HepG2 (cell line): ENCODE data around the gene UBL7. TPM values are rescaled to one million over a fixed set of nuclear protein-coding genes. Genes with fewer than 3 reads are reported as not detected.

Experiments used
- ATAC-seq: fragments of 200-7000 bp; cut with Tn5 transposase; 3 replicates; pipeline ENCODE4 v1.9.1; 2020; ENCODE audit warnings: mild to moderate bottlenecking, moderate library complexity
- BruUV-seq: library from RNA; stranded (reverse); fragments of 400-500 nt; replicated peaks from 2 replicates; lab custom pipeline; 2021; lab: Mats Ljungman, UMichigan
- CTCF ChIA-PET: fragments of 300-600 bp; formaldehyde crosslinking; extraction: SDS; loops from one replicate; lab custom pipeline; 2021; ENCODE audit warnings: low total read pairs, inconsistent platforms, low intra/inter-chr PET ratio; lab: Yijun Ruan, JAX
- POLR2A ChIA-PET: fragments of 350-600 bp; sonication (Branson Sonifier 250); formaldehyde crosslinking; loops from one replicate; lab custom pipeline; 2020; ENCODE audit warnings: antibody characterized with exemption, inconsistent platforms; lab: Yijun Ruan, JAX
- DNase-seq: peaks from one replicate; pipeline ENCODE4 v3.0.0-alpha.2; 2015; ENCODE audit warnings: low spot score
- FAIRE-seq: peaks from 3 replicates; lab custom pipeline; 2011; peaks lifted over from hg19 to GRCh38; lab: Jason Lieb, UNC
- H2AFZ ChIP-seq: one replicate; pipeline ENCODE4 v1.6.1; 2011; ENCODE audit warnings: low read length, inconsistent platforms
- H3K27ac ChIP-seq: fragments of 300-600 bp; 3 replicates; pipeline ENCODE4 v1.8.0; 2011; ENCODE audit warnings: mixed run types, mild to moderate bottlenecking, mixed read lengths, low read length, inconsistent platforms; ENCODE audit not compliant: insufficient read depth; ENCODE audit errors: extremely low read length
- H3K27me3 ChIP-seq, 2 experiments: fragments of 200-600 bp in 1 of 2; 2 replicates in 1 of 2; 3 replicates in 1 of 2; pipeline versions ENCODE4 v1.6.0 to v1.8.0; 2011; ENCODE audit warnings: low read length in 2 of 2, mild to moderate bottlenecking in 2 of 2, moderate library complexity in 2 of 2, inconsistent platforms in 1 of 2; ENCODE audit not compliant: insufficient read depth in 2 of 2, control insufficient read depth in 1 of 2
- H3K36me3 ChIP-seq, 2 experiments: fragments of 200-600 bp in 1 of 2; replicated peaks in 1 of 2; 2 replicates in 1 of 2; 3 replicates in 1 of 2; pipeline versions ENCODE4 v1.5.1 to v1.8.0; 2011; ENCODE audit warnings: low read length in 2 of 2, inconsistent platforms in 1 of 2; ENCODE audit not compliant: insufficient read depth in 2 of 2, control insufficient read depth in 1 of 2
- H3K4me1 ChIP-seq: 2 replicates; pipeline ENCODE4 v1.5.1; 2012; ENCODE audit warnings: low read length, inconsistent platforms; ENCODE audit not compliant: insufficient read depth
- H3K4me2 ChIP-seq: 2 replicates; pipeline ENCODE4 v1.6.0; 2011; ENCODE audit warnings: low read depth, low read length, inconsistent platforms
- H3K4me3 ChIP-seq, 3 experiments: fragments of 200-600 bp in 1 of 3; sonication (generic), shearing (Covaris generic) in 1 of 3; replicated peaks in 1 of 3; 2 replicates each; pipeline ENCODE4 v1.5.1; 2011 to 2016; ENCODE audit warnings: low read length in 3 of 3, inconsistent platforms in 2 of 3, low read depth in 2 of 3, mild to moderate bottlenecking in 2 of 3, control low read depth in 1 of 3, mixed read lengths in 1 of 3; ENCODE audit not compliant: insufficient read depth in 1 of 3
- H3K79me2 ChIP-seq: one replicate; pipeline ENCODE4 v1.6.1; 2011; ENCODE audit warnings: low read length, inconsistent platforms; ENCODE audit not compliant: insufficient read depth
- H3K9ac ChIP-seq: 2 replicates; pipeline ENCODE4 v1.6.0; 2011; ENCODE audit warnings: mild to moderate bottlenecking, low read depth, low read length, inconsistent platforms; ENCODE audit not compliant: insufficient read depth
- H3K9me3 ChIP-seq: 2 replicates; pipeline ENCODE4 v1.5.1; 2012; ENCODE audit warnings: mild to moderate bottlenecking, low read length
- H4K20me1 ChIP-seq: 2 replicates; pipeline ENCODE4 v1.6.0; 2011; ENCODE audit warnings: inconsistent platforms, mild to moderate bottlenecking, low read length, moderate library complexity; ENCODE audit not compliant: insufficient read depth
- FOXP1 ChIP-seq, 2 experiments: fragments of 450-650 bp in 1 of 2; IDR thresholded peaks; 2 replicates each; pipeline ENCODE4 v1.6.1; 2017 to 2018; ENCODE audit warnings: antibody characterized with exemption in 1 of 2
- GATAD1 ChIP-seq: IDR thresholded peaks from 2 replicates; pipeline ENCODE4 v1.6.1; 2016; ENCODE audit warnings: missing genetic modification reagents, missing compliant biosample characterization
- HOXA3 ChIP-seq: sonication (generic); formaldehyde crosslinking; IDR thresholded peaks from 2 replicates; pipeline ENCODE4 v1.5.0; 2020; ENCODE audit warnings: missing genetic modification reagents
- NRL ChIP-seq: sonication (generic); formaldehyde crosslinking; IDR thresholded peaks from 2 replicates; pipeline ENCODE4 v1.5.0; 2020; ENCODE audit warnings: missing genetic modification reagents, mild to moderate bottlenecking, moderate library complexity, borderline replicate concordance
- PITX1 ChIP-seq: sonication (generic); formaldehyde crosslinking; IDR thresholded peaks from 2 replicates; pipeline ENCODE4 v1.5.1; 2020; ENCODE audit warnings: mild to moderate bottlenecking, missing genetic modification reagents
- REL ChIP-seq: sonication (generic); formaldehyde crosslinking; conservative IDR thresholded peaks from 2 replicates; pipeline ENCODE4 v1.8.0; 2022; ENCODE audit warnings: mild to moderate bottlenecking, missing genetic modification reagents, moderate library complexity
- SP140L ChIP-seq: sonication (generic); formaldehyde crosslinking; IDR thresholded peaks from 2 replicates; pipeline ENCODE4 v1.4.0; 2020; ENCODE audit warnings: missing genetic modification reagents, borderline replicate concordance
- THYN1 ChIP-seq: sonication (generic); formaldehyde crosslinking; IDR thresholded peaks from 2 replicates; pipeline ENCODE4 v1.8.1; 2023; ENCODE audit warnings: low read depth, mild to moderate bottlenecking, moderate library complexity, missing genetic modification reagents, borderline replicate concordance
- XRCC5 ChIP-seq: fragments of 200-400 bp; formaldehyde crosslinking; optimal IDR thresholded peaks from 2 replicates; pipeline ENCODE3; 2017; ENCODE audit warnings: mild to moderate bottlenecking, low read length
- WGBS: methylation state at CpG from one replicate; pipeline ENCODE4 v1.1.6; 2017; ENCODE audit warnings: low lambda C conversion rate; 5-methylcytosine and 5-hydroxymethylcytosine counted together
- in situ Hi-C: cut with HindIII; loops from 2 replicates; pipeline ENCODE4 v1.10.0; 2017; ENCODE audit warnings: low pct_unique_long_range_greater_than_20kb; ENCODE audit not compliant: extremely low pct_ligation_motif_present
- intact Hi-C: fragments of 100-400 bp; cut with micrococcal nuclease; formaldehyde crosslinking; loops from one replicate; pipeline ENCODE4 v1.10.0; 2022; ENCODE audit not compliant: unreplicated experiment
- polyA plus RNA-seq, 8 experiments: library from polyadenylated mRNA; depleted of rRNA in 3 of 8; stranded (reverse) in 7 of 8; unstranded in 1 of 8; fragments of >200 nt; fragmentation: Illumina TruSeq in 4 of 8; extraction: Trizol in 4 of 8; gene quantifications; 2 replicates each; pipeline versions ENCODE4 v1.2.1 to v1.2.3, GENCODE V29; 2011 to 2016; ENCODE audit warnings: low read depth in 4 of 8, missing spikeins in 1 of 8, mixed read lengths in 1 of 8; ENCODE audit not compliant: insufficient read depth in 1 of 8
- total RNA-seq, 5 experiments: library from RNA; depleted of rRNA; stranded (reverse); fragments of >200 nt; fragmentation: Illumina TruSeq; extraction: Trizol; gene quantifications; 2 replicates each; pipeline ENCODE4 v1.2.3, GENCODE V29; 2016; ENCODE audit warnings: low read depth in 1 of 5
- TF ChIP-seq, protein P1 (sequence below): sonication (generic); formaldehyde crosslinking; IDR thresholded peaks from 2 replicates; pipeline ENCODE4 v1.8.0; 2022; ENCODE audit warnings: low read depth, missing genetic modification reagents
- TF ChIP-seq, protein P2 (sequence below): sonication (generic); formaldehyde crosslinking; IDR thresholded peaks from 2 replicates; pipeline ENCODE4 v1.4.0; 2020; ENCODE audit warnings: missing genetic modification reagents

The UBL7 gene
- total and polyA plus RNA-seq, 2 of the 13 experiments (the other 11 are each of a cell fraction or from before 2014, with no cell fraction given): 55.0 to 63.5 TPM

- H2AFZ ChIP-seq: no peak overlapping the region
- peak; percentile 69 for DNase-seq
- ATAC-seq: peak; percentile 26
- no peaks in the 10 kb centered on the region for H3K79me2 ChIP-seq
- H3K9ac ChIP-seq: peak overlapping the region; percentile 94
- no TSS peak for BruUV-seq
- POLR2A ChIA-PET: interaction anchor here (0.8 to 9.6 kb wide), 23 partner anchors 10 to 173 kb away, joined by 3 to 357 read pairs (median 9); partner anchors contain the start of genes ARID3B, SEMA7A and UBL7
- intact Hi-C loops: loop anchor here (5.0 kb wide), 1 partner anchor 176 kb away; the partner anchor contains the start of gene CLK3
- H3K27me3 ChIP-seq: no peaks in the 10 kb centered on the region
- peak overlapping the region; percentile 3 to 74 (median 52); a peak in 5 of 6 replicates for H3K4me3 ChIP-seq
- FAIRE-seq: peak; percentile 48
- in situ Hi-C loops: no loop called here
- peak overlapping the region; percentile 97 for H3K27ac ChIP-seq
- peak overlapping the region; percentile 100 for H3K4me2 ChIP-seq
- peaks cover 4 to 14% of the 10 kb centered on the region in 2 experiments for H3K36me3 ChIP-seq
- WGBS: 59% methylated on average over 4 of the region's 6 CpGs
- H4K20me1 ChIP-seq: no peaks in the 10 kb centered on the region
- no peaks in the 10 kb centered on the region for H3K9me3 ChIP-seq
- CTCF ChIA-PET: interaction anchor here (4.2 kb wide), 1 partner anchor 59 kb away, joined by 77 read pairs; no protein-coding TSS in a partner anchor
- H3K4me1 ChIP-seq: peaks cover 85% of the 10 kb centered on the region
- TF ChIP-seq GATAD1: no peak
- no peak for TF ChIP-seq XRCC5
- TF ChIP-seq NRL: no peak
- no peak for TF ChIP-seq REL (CRISPR knock-in tag)
- no peak for TF ChIP-seq SP140L
- TF ChIP-seq, protein P1, sequence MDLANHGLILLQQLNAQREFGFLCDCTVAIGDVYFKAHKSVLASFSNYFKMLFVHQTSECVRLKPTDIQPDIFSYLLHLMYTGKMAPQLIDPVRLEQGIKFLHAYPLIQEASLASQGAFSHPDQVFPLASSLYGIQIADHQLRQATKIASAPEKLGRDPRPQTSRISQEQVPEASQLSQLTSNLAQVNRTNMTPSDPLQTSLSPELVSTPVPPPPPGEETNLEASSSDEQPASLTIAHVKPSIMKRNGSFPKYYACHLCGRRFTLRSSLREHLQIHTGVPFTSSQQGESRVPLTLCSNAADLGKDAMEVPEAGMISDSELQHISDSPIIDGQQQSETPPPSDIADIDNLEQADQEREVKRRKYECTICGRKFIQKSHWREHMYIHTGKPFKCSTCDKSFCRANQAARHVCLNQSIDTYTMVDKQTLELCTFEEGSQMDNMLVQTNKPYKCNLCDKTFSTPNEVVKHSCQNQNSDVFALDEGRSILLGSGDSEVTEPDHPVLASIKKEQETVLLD: no peak
- TF ChIP-seq HOXA3: no peak
- peak; percentile 39; the same call in 1 of the 2 replicates for TF ChIP-seq PITX1 (CRISPR knock-in tag)
- TF ChIP-seq, protein P2, sequence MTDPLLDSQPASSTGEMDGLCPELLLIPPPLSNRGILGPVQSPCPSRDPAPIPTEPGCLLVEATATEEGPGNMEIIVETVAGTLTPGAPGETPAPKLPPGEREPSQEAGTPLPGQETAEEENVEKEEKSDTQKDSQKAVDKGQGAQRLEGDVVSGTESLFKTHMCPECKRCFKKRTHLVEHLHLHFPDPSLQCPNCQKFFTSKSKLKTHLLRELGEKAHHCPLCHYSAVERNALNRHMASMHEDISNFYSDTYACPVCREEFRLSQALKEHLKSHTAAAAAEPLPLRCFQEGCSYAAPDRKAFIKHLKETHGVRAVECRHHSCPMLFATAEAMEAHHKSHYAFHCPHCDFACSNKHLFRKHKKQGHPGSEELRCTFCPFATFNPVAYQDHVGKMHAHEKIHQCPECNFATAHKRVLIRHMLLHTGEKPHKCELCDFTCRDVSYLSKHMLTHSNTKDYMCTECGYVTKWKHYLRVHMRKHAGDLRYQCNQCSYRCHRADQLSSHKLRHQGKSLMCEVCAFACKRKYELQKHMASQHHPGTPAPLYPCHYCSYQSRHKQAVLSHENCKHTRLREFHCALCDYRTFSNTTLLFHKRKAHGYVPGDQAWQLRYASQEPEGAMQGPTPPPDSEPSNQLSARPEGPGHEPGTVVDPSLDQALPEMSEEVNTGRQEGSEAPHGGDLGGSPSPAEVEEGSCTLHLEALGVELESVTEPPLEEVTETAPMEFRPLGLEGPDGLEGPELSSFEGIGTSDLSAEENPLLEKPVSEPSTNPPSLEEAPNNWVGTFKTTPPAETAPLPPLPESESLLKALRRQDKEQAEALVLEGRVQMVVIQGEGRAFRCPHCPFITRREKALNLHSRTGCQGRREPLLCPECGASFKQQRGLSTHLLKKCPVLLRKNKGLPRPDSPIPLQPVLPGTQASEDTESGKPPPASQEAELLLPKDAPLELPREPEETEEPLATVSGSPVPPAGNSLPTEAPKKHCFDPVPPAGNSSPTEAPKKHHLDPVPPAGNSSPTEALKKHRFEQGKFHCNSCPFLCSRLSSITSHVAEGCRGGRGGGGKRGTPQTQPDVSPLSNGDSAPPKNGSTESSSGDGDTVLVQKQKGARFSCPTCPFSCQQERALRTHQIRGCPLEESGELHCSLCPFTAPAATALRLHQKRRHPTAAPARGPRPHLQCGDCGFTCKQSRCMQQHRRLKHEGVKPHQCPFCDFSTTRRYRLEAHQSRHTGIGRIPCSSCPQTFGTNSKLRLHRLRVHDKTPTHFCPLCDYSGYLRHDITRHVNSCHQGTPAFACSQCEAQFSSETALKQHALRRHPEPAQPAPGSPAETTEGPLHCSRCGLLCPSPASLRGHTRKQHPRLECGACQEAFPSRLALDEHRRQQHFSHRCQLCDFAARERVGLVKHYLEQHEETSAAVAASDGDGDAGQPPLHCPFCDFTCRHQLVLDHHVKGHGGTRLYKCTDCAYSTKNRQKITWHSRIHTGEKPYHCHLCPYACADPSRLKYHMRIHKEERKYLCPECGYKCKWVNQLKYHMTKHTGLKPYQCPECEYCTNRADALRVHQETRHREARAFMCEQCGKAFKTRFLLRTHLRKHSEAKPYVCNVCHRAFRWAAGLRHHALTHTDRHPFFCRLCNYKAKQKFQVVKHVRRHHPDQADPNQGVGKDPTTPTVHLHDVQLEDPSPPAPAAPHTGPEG (CRISPR knock-in tag): no peak
- no peak for TF ChIP-seq THYN1 (CRISPR knock-in tag)
- TF ChIP-seq FOXP1 (IDR thresholded peaks at IDR 0.05): no peak
- 0 out of 2 replicates have a peak, but pooled peaks have one; percentile 52 for TF ChIP-seq FOXP1 (CRISPR knock-in tag; IDR thresholded peaks at IDR 0.05)
Observed at GRCh38 chr15:74441248-74441941, 19.6 kb downstream of the UBL7 start.
